Transverse colon (tissue), 4 donors: Measurements from ENCODE around the gene LATS1. TPM values are rescaled to one million over a fixed set of nuclear protein-coding genes. Genes with fewer than 3 reads are reported as not detected.

ENCODE experiments used
- DNase-seq: peaks from one replicate; pipeline ENCODE4 v3.0.0-alpha.2; 2019
- H3K27ac ChIP-seq, 4 donors: fragments of 200-600 bp; sonication (generic); 2 replicates each; pipeline ENCODE4 v1.5.1; 2016 to 2018; ENCODE audit warnings: inconsistent platforms in 4 of 4
- H3K27me3 ChIP-seq: fragments of 200-600 bp; sonication (generic); 2 replicates; pipeline ENCODE4 v1.5.1; 2017; ENCODE audit warnings: inconsistent platforms
- H3K36me3 ChIP-seq, 4 donors: fragments of 200-600 bp; sonication (generic); 2 replicates each; pipeline ENCODE4 v1.5.1; 2017 to 2019; ENCODE audit warnings: inconsistent platforms in 4 of 4
- H3K4me1 ChIP-seq, 4 donors: fragments of 200-600 bp; sonication (generic); 2 replicates each; pipeline ENCODE4 v1.5.1; 2017 to 2020; ENCODE audit warnings: inconsistent platforms in 4 of 4
- H3K4me3 ChIP-seq, 4 donors: fragments of 200-600 bp; sonication (generic); 1 replicate in 1 of 4; 2 replicates in 3 of 4; pipeline versions ENCODE4 v1.5.1 to v1.6.1; 2017 to 2019; ENCODE audit warnings: inconsistent platforms in 4 of 4
- H3K9me3 ChIP-seq, 2 donors: fragments of 200-600 bp; sonication (generic); 2 replicates each; pipeline ENCODE4 v1.5.1; 2017 to 2019; ENCODE audit warnings: inconsistent platforms in 2 of 2
- EP300 ChIP-seq: sonication (generic); formaldehyde crosslinking; IDR thresholded peaks from one replicate; pipeline ENCODE4 v1.6.1; 2017; ENCODE audit warnings: antibody characterized with exemption, low read depth
- POLR2A ChIP-seq: fragments of 450-650 bp; IDR thresholded peaks from one replicate; pipeline ENCODE4 v1.6.1; 2016; ENCODE audit warnings: antibody characterized with exemption, mild to moderate bottlenecking, moderate library complexity
- POLR2AphosphoS5 ChIP-seq, 3 donors: sonication (generic); formaldehyde crosslinking; IDR thresholded peaks; one replicate each; pipeline ENCODE4 v1.6.1; 2016; ENCODE audit warnings: antibody characterized with exemption in 3 of 3
- WGBS, 2 donors: methylation state at CpG; one replicate each; pipeline ENCODE4 v1.1.5; 2018; ENCODE audit warnings: low coverage in 1 of 2; 5-methylcytosine and 5-hydroxymethylcytosine counted together
- in situ Hi-C, 4 donors: fragments of 200-750 bp; cut with MboI; loops; one replicate each; pipeline versions ENCODE4 v1.15.0 to v1.15.1; 2017; ENCODE audit warnings: low sequenced_read_pairs in 3 of 4, low pct_ligation_motif_present in 1 of 4, low pct_unique_long_range_greater_than_20kb in 1 of 4
- intact Hi-C: fragments of 100-400 bp; cut with DNase I; formaldehyde crosslinking; loops from one replicate; pipeline ENCODE4 v1.15.1; 2023; ENCODE audit warnings: low total_unique reads
- total RNA-seq, 4 donors: library from RNA; depleted of rRNA; stranded (reverse); fragments of >200 nt; gene quantifications; one replicate each; pipeline ENCODE4 v1.1.0, GENCODE V29; 2016
- TF ChIP-seq, protein P1 (sequence below), 5 experiments: fragments of 200-600 bp in 3 of 5; fragments of 450-650 bp in 2 of 5; sonication (generic) in 3 of 5; IDR thresholded peaks; 1 replicate in 2 of 5; 2 replicates in 3 of 5; pipeline ENCODE4 v1.5.1; 2016 to 2017; ENCODE audit warnings: antibody characterized with exemption in 5 of 5, inconsistent platforms in 3 of 5, mild to moderate bottlenecking in 2 of 5, moderate library complexity in 1 of 5

The LATS1 gene
- 10 to 100 TPM; 13.1 to 28.4 (median 19.4) TPM for total RNA-seq

DNA sequence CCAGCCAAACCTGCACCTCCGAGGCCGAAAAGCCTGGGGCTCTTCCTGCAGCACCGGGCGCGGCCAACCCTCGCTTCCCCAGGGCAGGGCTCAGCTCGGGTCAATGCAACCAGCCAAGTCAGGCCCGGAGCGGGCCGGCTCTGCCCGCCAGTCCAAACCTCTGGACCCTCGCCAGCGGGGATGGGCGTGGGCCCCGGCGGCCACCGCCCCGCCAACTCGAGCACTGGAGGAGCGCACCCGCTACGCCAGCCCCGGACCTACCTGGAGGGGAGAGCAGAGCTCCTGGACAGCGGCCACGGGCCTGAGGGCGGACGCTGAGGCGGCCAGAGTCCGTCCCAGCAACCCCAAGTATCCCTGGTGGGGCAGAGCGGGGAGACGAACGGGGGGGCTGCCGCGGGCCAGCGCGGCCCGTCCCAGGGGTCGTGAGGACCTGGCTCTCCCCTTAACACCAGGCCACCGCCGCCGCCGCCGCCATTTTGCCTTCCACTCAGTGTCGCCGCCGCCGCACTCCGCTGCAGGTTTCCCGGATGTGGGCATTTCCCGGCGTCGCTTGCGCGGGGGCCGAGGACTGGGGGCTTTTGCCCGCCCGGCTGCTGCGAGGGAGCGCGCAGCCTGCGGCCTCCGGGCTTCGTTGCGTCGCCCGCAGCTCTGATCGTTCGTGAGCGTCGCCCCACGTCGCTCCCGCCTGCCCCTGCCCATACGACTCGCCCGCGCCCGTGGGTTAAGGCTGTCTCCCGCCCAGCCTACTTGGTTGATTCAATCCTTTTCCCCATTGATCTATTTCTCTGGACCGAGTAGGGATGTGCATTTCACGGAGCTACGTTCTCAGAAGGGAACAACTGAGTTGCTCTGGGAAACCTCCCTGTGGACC, at the start of gene LATS1:
Gene LATS1 (minus strand): TSS at position 514 of the 871 bp plus-strand sequence. CDS start 15,975 bp downstream, outside the sequence.
- Histone ChIP-seq H3K27ac (peak within 1 kb of the TSS; percentile 96 to 99 (median 97)), H3K4me3 (peak within 1 kb of the TSS; percentile 72 to 84 (median 78)), H3K36me3 (no peaks in the 10 kb centered on the region), H3K4me1 (peaks cover 4 to 36% (median 17%) of the 10 kb centered on the region in 4 donors), H3K27me3 (no peaks in the 10 kb centered on the region), H3K9me3 (no peaks in the 10 kb centered on the region)
- DNase-seq: peak; percentile 91
- WGBS, 2 donors: 0% methylated on average over 51 of the region's 82 CpGs; no CpG with 5 or more reads in 1 of the 2 donors
- in situ Hi-C loops: loop anchor here in 1 of 4 donors (25.0 kb wide), 1 partner anchor 156 kb away; the partner anchor contains the start of gene GINM1
- TF ChIP-seq POLR2AphosphoS5 (IDR thresholded peaks at IDR 0.05): peak; percentile 69 to 78 (median 74)
- peak; percentile 83 for TF ChIP-seq POLR2A
- TF ChIP-seq, protein P1, sequence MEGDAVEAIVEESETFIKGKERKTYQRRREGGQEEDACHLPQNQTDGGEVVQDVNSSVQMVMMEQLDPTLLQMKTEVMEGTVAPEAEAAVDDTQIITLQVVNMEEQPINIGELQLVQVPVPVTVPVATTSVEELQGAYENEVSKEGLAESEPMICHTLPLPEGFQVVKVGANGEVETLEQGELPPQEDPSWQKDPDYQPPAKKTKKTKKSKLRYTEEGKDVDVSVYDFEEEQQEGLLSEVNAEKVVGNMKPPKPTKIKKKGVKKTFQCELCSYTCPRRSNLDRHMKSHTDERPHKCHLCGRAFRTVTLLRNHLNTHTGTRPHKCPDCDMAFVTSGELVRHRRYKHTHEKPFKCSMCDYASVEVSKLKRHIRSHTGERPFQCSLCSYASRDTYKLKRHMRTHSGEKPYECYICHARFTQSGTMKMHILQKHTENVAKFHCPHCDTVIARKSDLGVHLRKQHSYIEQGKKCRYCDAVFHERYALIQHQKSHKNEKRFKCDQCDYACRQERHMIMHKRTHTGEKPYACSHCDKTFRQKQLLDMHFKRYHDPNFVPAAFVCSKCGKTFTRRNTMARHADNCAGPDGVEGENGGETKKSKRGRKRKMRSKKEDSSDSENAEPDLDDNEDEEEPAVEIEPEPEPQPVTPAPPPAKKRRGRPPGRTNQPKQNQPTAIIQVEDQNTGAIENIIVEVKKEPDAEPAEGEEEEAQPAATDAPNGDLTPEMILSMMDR (IDR thresholded peaks at IDR 0.05): no peak
- intact Hi-C loops: no loop called here

DNA sequence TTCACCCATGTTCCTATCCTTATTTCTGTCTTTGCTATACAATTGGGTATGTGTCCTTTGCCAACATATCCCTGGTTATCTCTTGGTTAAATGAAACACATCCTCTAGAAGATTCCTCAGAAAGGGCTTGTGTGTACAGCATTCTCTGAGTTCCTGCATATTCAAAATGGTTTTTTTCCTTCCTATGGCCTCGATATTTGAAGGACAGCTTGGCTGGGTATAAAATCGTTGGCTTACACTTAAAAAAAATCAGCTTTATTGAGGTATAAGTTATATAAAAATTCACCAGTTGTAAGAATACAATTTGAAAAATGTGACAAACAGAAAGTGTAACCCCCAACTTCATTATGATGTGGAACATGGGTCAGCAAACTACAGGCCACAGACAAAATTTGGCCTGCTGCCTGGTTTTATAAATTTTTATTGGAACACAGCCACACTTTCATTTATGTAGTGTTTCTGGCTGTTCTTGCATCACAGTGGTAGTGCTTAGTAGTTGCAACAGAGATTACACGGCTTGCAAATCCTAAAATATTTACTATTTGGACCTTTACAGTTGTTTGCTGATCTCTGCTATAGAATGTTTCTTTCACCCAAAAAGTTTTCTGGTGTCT, 48.4 kb upstream of the LATS1 start:
- in situ Hi-C loops (no loop called here), intact Hi-C loops (no loop called here)
- DNase-seq: no peak
- peaks cover 0 to 11% (median 3%) of the 10 kb centered on the region in 4 donors for H3K36me3 ChIP-seq
- H3K27me3 ChIP-seq: no peaks in the 10 kb centered on the region
- no peaks in the 10 kb centered on the region for H3K4me1 ChIP-seq
- WGBS, 2 donors: 46 to 81% methylated on average over 3 of the region's 3 CpGs
- TF ChIP-seq POLR2AphosphoS5 (IDR thresholded peaks at IDR 0.05): no peak
- no peak for TF ChIP-seq POLR2A
- no peak for TF ChIP-seq EP300
- TF ChIP-seq, protein P1 (IDR thresholded peaks at IDR 0.05): no peak
- H3K9me3 ChIP-seq: no peaks in the 10 kb centered on the region
- H3K4me3 ChIP-seq: no peak overlapping the region
- H3K27ac ChIP-seq: no peak overlapping the region

DNA sequence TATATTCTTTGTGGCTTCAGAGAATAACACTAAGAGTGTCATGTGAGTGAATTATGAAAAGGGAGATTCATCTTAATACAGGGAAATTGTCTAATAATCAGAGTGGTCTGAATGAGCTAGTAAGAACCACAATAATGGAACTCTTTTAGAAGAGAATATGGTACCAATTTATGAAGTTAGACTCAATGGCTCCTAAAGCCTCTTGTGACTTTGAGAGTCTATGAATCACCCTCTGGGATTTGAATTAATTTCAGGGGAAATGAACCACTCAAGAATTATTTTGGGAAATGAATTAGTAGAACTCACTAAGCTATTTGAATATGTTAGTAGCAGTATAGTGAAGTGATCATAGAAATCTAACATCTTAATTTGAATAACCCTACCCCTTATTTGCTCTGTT, 46.0 kb upstream of the LATS1 start:
- intact Hi-C loops (no loop called here), in situ Hi-C loops (no loop called here)
- Histone ChIP-seq H3K4me1 (no peaks in the 10 kb centered on the region), H3K36me3 (peaks cover 0 to 7% (median 1%) of the 10 kb centered on the region in 4 donors), H3K9me3 (no peaks in the 10 kb centered on the region), H3K4me3 (no peak overlapping the region), H3K27me3 (no peaks in the 10 kb centered on the region), H3K27ac (no peak overlapping the region)
- TF ChIP-seq, protein P1 (IDR thresholded peaks at IDR 0.05): no peak
- TF ChIP-seq POLR2A: no peak
- no peak for TF ChIP-seq POLR2AphosphoS5 (IDR thresholded peaks at IDR 0.05)
- TF ChIP-seq EP300: no peak
- DNase-seq: no peak

DNA sequence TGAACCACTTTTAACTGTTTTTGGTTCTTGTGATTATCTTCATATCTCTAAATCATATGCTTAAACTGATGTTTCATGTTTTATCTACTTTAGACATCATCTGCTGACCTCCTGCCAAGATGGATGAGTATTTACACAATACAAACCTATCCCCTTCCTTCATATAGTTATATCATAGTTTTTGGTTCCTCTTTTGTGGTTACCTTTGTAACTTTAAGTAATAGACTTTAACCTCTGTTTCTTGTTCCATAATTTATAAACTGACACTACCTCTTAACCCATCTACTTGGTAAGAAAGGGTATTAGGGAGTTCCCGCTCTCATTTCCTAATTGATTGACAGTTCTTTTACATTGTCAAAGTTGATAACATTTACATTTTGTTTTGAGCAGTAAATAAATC, 43.5 kb upstream of the LATS1 start:
- intact Hi-C loops (no loop called here), in situ Hi-C loops (no loop called here)
- H3K27me3 ChIP-seq: no peaks in the 10 kb centered on the region
- peaks cover 0 to 7% (median under 1%) of the 10 kb centered on the region in 4 donors for H3K36me3 ChIP-seq
- 79 to 84% methylated on average over 1 of the region's 1 CpG for WGBS, 2 donors
- no peak for DNase-seq
- no peaks in the 10 kb centered on the region for H3K9me3 ChIP-seq
- no peak overlapping the region for H3K27ac ChIP-seq
- no peaks in the 10 kb centered on the region for H3K4me1 ChIP-seq
- TF ChIP-seq POLR2AphosphoS5 (IDR thresholded peaks at IDR 0.05): no peak
- TF ChIP-seq, protein P1 (IDR thresholded peaks at IDR 0.05): no peak
- no peak for TF ChIP-seq EP300
- no peak for TF ChIP-seq POLR2A
- H3K4me3 ChIP-seq: no peak overlapping the region
